Measurements from ENCODE around the gene GPC5.
"Not testable (repeated sequence)": the region's sequence is repeated elsewhere in the genome, so short reads cannot be mapped to it uniquely, and the experiment has no call there.

Gene GPC5

GRCh38 chr13:92886535-92887077 lies 1488.2 kb downstream of the GPC5 start:
- TF ChIP-seq CTCF (IDR thresholded peaks at IDR 0.05; ENCODE audit: low read depth, low read length): no peak
- no peak for DNase-seq (ENCODE audit: low read depth, low spot score)
- H3K4me3 ChIP-seq (ENCODE audit: low read depth, low read length): no peak overlapping the region
- in situ Hi-C loops (cut with HindIII; ENCODE audit: low sequenced_read_pairs): no loop called here

- H3K4me3 ChIP-seq (ENCODE audit: low read depth, low read length): no peak overlapping the region
- DNase-seq (ENCODE audit: low read depth, low spot score): no peak
- no peak for TF ChIP-seq CTCF (IDR thresholded peaks at IDR 0.05; ENCODE audit: low read depth, low read length)
- in situ Hi-C loops (cut with HindIII; ENCODE audit: low sequenced_read_pairs): no loop called here
Observed at GRCh38 chr13:92894447-92894846, 1496.0 kb downstream of the GPC5 start.

GRCh38 chr13:92896842-92897241 lies 1498.4 kb downstream of the GPC5 start:
- TF ChIP-seq CTCF (IDR thresholded peaks at IDR 0.05; ENCODE audit: low read depth, low read length): no peak
- in situ Hi-C loops (cut with HindIII; ENCODE audit: low sequenced_read_pairs): no loop called here
- no peak overlapping the region for H3K4me3 ChIP-seq (ENCODE audit: low read depth, low read length)
- peak; percentile 25 for DNase-seq (ENCODE audit: low read depth, low spot score)

- in situ Hi-C loops (cut with HindIII; ENCODE audit: low sequenced_read_pairs); H3K4me3 ChIP-seq (ENCODE audit: low read depth, low read length); DNase-seq (ENCODE audit: low read depth, low spot score): not testable (repeated sequence)
Observed at GRCh38 chr13:92898946-92899345, 1500.5 kb downstream of the GPC5 start.

GRCh38 chr13:92900446-92900845 lies 1502.0 kb downstream of the GPC5 start:
- TF ChIP-seq CTCF (IDR thresholded peaks at IDR 0.05; ENCODE audit: low read depth, low read length): no peak
- DNase-seq (ENCODE audit: low read depth, low spot score): no peak
- in situ Hi-C loops (cut with HindIII; ENCODE audit: low sequenced_read_pairs): no loop called here
- H3K4me3 ChIP-seq (ENCODE audit: low read depth, low read length): no peak overlapping the region

- no peak overlapping the region for H3K4me3 ChIP-seq (ENCODE audit: low read depth, low read length)
- in situ Hi-C loops (cut with HindIII; ENCODE audit: low sequenced_read_pairs): no loop called here
- TF ChIP-seq CTCF (IDR thresholded peaks at IDR 0.05; ENCODE audit: low read depth, low read length): no peak
- DNase-seq (ENCODE audit: low read depth, low spot score): no peak
Observed at GRCh38 chr13:92901739-92902138, 1503.3 kb downstream of the GPC5 start.

- no peak for TF ChIP-seq CTCF (IDR thresholded peaks at IDR 0.05; ENCODE audit: low read depth, low read length)
- DNase-seq (ENCODE audit: low read depth, low spot score): no peak
- in situ Hi-C loops (cut with HindIII; ENCODE audit: low sequenced_read_pairs): no loop called here
- no peak overlapping the region for H3K4me3 ChIP-seq (ENCODE audit: low read depth, low read length)
Observed at GRCh38 chr13:92912629-92913028, 1514.2 kb downstream of the GPC5 start.
